ENCODE data around the gene PPIG.

DNA sequence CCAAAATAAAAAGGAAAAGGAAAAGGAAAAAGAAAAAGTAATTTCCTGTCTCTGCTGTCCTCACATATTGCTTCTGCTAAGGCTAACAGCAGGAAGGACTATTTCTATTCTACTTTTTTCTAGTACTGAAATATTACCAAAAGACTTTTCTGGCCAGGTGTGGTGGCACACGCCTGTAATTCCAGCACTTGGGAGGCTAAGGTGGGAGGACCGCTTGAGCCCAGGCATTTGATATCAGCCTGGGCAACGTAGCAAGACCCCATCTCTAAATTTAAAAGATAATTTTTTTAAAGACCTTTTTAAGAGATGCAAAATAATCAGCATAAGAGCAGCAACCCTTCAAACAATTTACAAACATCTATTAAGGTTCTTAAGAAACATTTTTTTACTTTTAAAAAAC, 41.7 kb upstream of the PPIG start:
- TF ChIP-seq, protein P1, sequence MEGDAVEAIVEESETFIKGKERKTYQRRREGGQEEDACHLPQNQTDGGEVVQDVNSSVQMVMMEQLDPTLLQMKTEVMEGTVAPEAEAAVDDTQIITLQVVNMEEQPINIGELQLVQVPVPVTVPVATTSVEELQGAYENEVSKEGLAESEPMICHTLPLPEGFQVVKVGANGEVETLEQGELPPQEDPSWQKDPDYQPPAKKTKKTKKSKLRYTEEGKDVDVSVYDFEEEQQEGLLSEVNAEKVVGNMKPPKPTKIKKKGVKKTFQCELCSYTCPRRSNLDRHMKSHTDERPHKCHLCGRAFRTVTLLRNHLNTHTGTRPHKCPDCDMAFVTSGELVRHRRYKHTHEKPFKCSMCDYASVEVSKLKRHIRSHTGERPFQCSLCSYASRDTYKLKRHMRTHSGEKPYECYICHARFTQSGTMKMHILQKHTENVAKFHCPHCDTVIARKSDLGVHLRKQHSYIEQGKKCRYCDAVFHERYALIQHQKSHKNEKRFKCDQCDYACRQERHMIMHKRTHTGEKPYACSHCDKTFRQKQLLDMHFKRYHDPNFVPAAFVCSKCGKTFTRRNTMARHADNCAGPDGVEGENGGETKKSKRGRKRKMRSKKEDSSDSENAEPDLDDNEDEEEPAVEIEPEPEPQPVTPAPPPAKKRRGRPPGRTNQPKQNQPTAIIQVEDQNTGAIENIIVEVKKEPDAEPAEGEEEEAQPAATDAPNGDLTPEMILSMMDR (IDR thresholded peaks at IDR 0.05; ENCODE audit: low read depth, low read length, poor library complexity, severe bottlenecking): no peak
- no peak for TF ChIP-seq EZH2phosphoT487 (IDR thresholded peaks at IDR 0.05; ENCODE audit: borderline replicate concordance, low read length)

All from DOHH2 (cell line).